Fibroblast of villous mesenchyme (primary cell): ENCODE results near the gene MYADML2. TPM values are rescaled to one million over a fixed set of nuclear protein-coding genes. Genes with fewer than 3 reads are reported as not detected.

Source experiments
- DNase-seq: peaks from one replicate; pipeline ENCODE4 v3.0.0-alpha.2; 2010; ENCODE audit warnings: low read depth
- H3K4me3 ChIP-seq: 2 replicates; pipeline ENCODE4 v1.5.1; 2011; ENCODE audit warnings: low read depth, mild to moderate bottlenecking, low read length
- CTCF ChIP-seq: IDR thresholded peaks from 2 replicates; pipeline ENCODE4 v1.5.1; 2012; ENCODE audit warnings: low read depth, mild to moderate bottlenecking, low read length; ENCODE audit not compliant: insufficient read depth
- total RNA-seq: library from RNA; depleted of rRNA; stranded (reverse); fragments of >200 nt; gene quantifications from 2 replicates; pipeline ENCODE4 v1.2.3, GENCODE V29; 2012

Gene MYADML2
- total RNA-seq, 1 donor = not detected

DNA sequence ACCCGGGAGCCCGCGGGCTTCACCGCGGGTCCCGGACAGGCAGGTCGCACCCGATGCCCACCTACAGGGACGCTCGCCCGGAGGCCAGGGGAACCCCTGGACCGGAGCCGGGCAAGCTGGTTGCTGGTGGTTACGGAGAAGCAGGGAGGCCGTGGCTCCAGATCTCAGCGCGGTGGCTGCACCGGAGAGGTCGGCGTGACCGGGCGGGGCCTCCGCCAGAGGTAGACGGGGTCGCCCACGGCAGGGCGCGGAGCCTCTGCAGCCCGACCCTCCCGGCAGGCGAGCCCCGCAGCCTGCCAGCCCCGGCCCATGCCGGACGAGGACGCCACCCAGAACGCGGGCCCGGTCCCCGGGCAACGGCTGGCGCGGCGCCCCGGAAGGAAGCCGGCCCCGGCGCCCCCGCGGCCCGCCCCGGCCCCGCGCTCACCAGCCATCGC is 36.2 kb downstream of the MYADML2 start:
- no peak for DNase-seq
- no peak for TF ChIP-seq CTCF
- peak overlapping the region; percentile 78 for H3K4me3 ChIP-seq

- DNase-seq = no peak
- no peak for TF ChIP-seq CTCF
- H3K4me3 ChIP-seq = peak overlapping the region; percentile 78
These were observed 36.8 kb downstream of the MYADML2 start for GRCh38 chr17:81909966-81910839.

GRCh38 chr17:81909231-81909630 is 37.8 kb downstream of the MYADML2 start:
- no peak for DNase-seq
- no peak overlapping the region for H3K4me3 ChIP-seq
- TF ChIP-seq CTCF = no peak

- no peak overlapping the region for H3K4me3 ChIP-seq
- DNase-seq = no peak
- TF ChIP-seq CTCF = no peak
These were observed 38.2 kb downstream of the MYADML2 start for GRCh38 chr17:81908793-81909192.

GRCh38 chr17:81907219-81908145 is 39.6 kb downstream of the MYADML2 start:
- TF ChIP-seq CTCF = no peak
- H3K4me3 ChIP-seq = no peak overlapping the region
- DNase-seq = no peak

GRCh38 chr17:81906476-81907218 is 40.4 kb downstream of the MYADML2 start:
- no peak for DNase-seq
- no peak for TF ChIP-seq CTCF

More at GRCh38 chr17:81906476-81907218, 40.4 kb downstream of the MYADML2 start:
- no peak overlapping the region for H3K4me3 ChIP-seq
